KG1 (cell line): Measurements from ENCODE around the gene PTTG2.

Experiments
- DNase-seq: peaks from one replicate; lab custom pipeline; 2025; lab: John Stamatoyannopoulos, UW

Gene PTTG2

GRCh38 chr4:38009949-38010348, 49.8 kb downstream of the PTTG2 start:
- no peak for DNase-seq
